Lower leg skin (tissue), 3 donors: ENCODE results near the gene COL1A2.

ENCODE experiments used
- POLR2A ChIP-seq, 2 donors: fragments of 450-650 bp; IDR thresholded peaks; one replicate each; pipeline ENCODE4 v1.6.1; 2016 to 2017; ENCODE audit warnings: antibody characterized with exemption in 2 of 2, mild to moderate bottlenecking in 1 of 2, moderate library complexity in 1 of 2
- TF ChIP-seq, protein P1 (sequence below), 3 donors: fragments of 450-650 bp; IDR thresholded peaks; one replicate each; pipeline ENCODE4 v1.5.1; 2016; ENCODE audit warnings: antibody characterized with exemption in 3 of 3, mild to moderate bottlenecking in 3 of 3, moderate library complexity in 2 of 3

DNA sequence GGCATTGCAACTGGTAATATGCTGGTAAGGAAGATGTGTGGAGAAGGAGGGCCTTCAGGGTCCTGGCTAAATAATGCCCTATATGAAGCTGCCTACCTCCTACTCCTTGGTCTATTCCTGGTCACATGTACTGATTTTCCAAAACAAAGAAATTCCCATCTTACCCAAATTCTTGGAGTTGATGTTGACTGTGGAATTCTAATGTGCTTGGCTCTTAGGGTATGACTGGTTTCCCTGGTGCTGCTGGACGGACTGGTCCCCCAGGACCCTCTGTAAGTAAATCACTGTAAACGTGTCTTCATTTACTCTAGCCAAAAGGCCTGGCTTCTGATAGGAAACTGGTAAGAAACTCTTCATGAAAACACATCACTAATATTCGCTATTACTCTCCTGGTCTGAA is 27.0 kb downstream of the COL1A2 start:
- no peak for TF ChIP-seq POLR2A (IDR thresholded peaks at IDR 0.05)
- TF ChIP-seq, protein P1, sequence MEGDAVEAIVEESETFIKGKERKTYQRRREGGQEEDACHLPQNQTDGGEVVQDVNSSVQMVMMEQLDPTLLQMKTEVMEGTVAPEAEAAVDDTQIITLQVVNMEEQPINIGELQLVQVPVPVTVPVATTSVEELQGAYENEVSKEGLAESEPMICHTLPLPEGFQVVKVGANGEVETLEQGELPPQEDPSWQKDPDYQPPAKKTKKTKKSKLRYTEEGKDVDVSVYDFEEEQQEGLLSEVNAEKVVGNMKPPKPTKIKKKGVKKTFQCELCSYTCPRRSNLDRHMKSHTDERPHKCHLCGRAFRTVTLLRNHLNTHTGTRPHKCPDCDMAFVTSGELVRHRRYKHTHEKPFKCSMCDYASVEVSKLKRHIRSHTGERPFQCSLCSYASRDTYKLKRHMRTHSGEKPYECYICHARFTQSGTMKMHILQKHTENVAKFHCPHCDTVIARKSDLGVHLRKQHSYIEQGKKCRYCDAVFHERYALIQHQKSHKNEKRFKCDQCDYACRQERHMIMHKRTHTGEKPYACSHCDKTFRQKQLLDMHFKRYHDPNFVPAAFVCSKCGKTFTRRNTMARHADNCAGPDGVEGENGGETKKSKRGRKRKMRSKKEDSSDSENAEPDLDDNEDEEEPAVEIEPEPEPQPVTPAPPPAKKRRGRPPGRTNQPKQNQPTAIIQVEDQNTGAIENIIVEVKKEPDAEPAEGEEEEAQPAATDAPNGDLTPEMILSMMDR (IDR thresholded peaks at IDR 0.05) = no peak
